ENCODE measurements around the gene MYO1C.
A peak's percentile ranks its signal among the peaks of the same experiment; 100 is the strongest.
"Not testable (repeated sequence)": the region's sequence is repeated elsewhere in the genome, so short reads cannot be mapped to it uniquely, and the experiment has no call there.

MYO1C gene

GRCh38 chr17:1455797-1456599 is 36.5 kb downstream of the MYO1C start, which contains the start of gene CRK:
Gene CRK (minus strand): TSS chr17:1456232. CDS start chr17:1456117, 115 bp downstream.
- Histone ChIP-seq H3K27ac (ENCODE audit: low read depth, low read length) (peak within 1 kb of the TSS; percentile 87), H3K4ac (ENCODE audit: low read depth, low read length) (peak within 1 kb of the TSS; percentile 96), H2BK12ac (ENCODE audit: low read length) (peak within 1 kb of the TSS; percentile 19), H2BK5ac (ENCODE audit: low read depth, low read length, poor library complexity) (peak within 1 kb of the TSS; percentile 95), H3K14ac (ENCODE audit: low read length) (peak within 1 kb of the TSS; percentile 96), H4K91ac (ENCODE audit: low read depth, low read length) (peak within 1 kb of the TSS; percentile 92), H3K27me3 (ENCODE audit: insufficient read depth, low read length) (no peaks in the 10 kb centered on the region), H3K36me3 (ENCODE audit: control insufficient read depth in 1 of 2, insufficient read depth in 2 of 2, low read length in 2 of 2) (peaks cover 4 to 5% of the 10 kb centered on the region in 2 experiments), H3K4me1 (ENCODE audit: control insufficient read depth in 1 of 2, insufficient read depth in 2 of 2, low read length in 2 of 2) (peaks cover 9 to 10% of the 10 kb centered on the region in 2 experiments), H4K8ac (ENCODE audit: low read depth, low read length) (peak within 1 kb of the TSS; percentile 93), H3K9ac (ENCODE audit: low read length) (peak within 1 kb of the TSS; percentile 89), H2AK5ac (ENCODE audit: low read length) (peak within 1 kb of the TSS; percentile 93), H3K4me3 (ENCODE audit: low read depth, low read length) (peak within 1 kb of the TSS; percentile 98), H3K9me3 (ENCODE audit: insufficient read depth, low read depth, low read length) (peaks cover 2% of the 10 kb centered on the region), H2AFZ (ENCODE audit: insufficient read depth, low read length, poor library complexity) (peak within 1 kb of the TSS; percentile 85), H3K4me2 (ENCODE audit: low read length) (peak within 1 kb of the TSS; percentile 89), H3K18ac (ENCODE audit: low read length) (peak within 1 kb of the TSS; percentile 92), H4K12ac (ENCODE audit: low read depth, low read length) (peak within 1 kb of the TSS; percentile 93), H3K79me2 (ENCODE audit: control insufficient read depth, insufficient read depth, low read length, poor library complexity) (peaks cover 27% of the 10 kb centered on the region), H3K23ac (ENCODE audit: low read length) (no peak within 1 kb of the TSS), H3K79me1 (ENCODE audit: low read length) (peaks cover 10% of the 10 kb centered on the region), H2BK120ac (ENCODE audit: insufficient read depth, low read length, poor library complexity) (peak within 1 kb of the TSS; percentile 75)
- peak; percentile 97 to 99 for DNase-seq
- WGBS (ENCODE audit: extremely low coverage, insufficient coverage, insufficient read length) = no CpG with 5 or more reads among the region's 93 CpGs

- peak; percentile 70 to 81 for DNase-seq
- H3K23ac ChIP-seq (ENCODE audit: low read length) = no peak overlapping the region
- H3K14ac ChIP-seq (ENCODE audit: low read length) = peak overlapping the region; percentile 96
- peak overlapping the region; percentile 93 for H4K8ac ChIP-seq (ENCODE audit: low read depth, low read length)
- H3K36me3 ChIP-seq (ENCODE audit: control insufficient read depth in 1 of 2, insufficient read depth in 2 of 2, low read length in 2 of 2) = peaks cover 4 to 5% of the 10 kb centered on the region in 2 experiments
- H3K4me1 ChIP-seq (ENCODE audit: control insufficient read depth in 1 of 2, insufficient read depth in 2 of 2, low read length in 2 of 2) = peaks cover 9 to 10% of the 10 kb centered on the region in 2 experiments
- peak overlapping the region; percentile 75 for H2BK120ac ChIP-seq (ENCODE audit: insufficient read depth, low read length, poor library complexity)
- H3K27me3 ChIP-seq (ENCODE audit: insufficient read depth, low read length) = no peaks in the 10 kb centered on the region
- peak overlapping the region; percentile 63 for H3K18ac ChIP-seq (ENCODE audit: low read length)
- peaks cover 10% of the 10 kb centered on the region for H3K79me1 ChIP-seq (ENCODE audit: low read length)
- H3K9me3 ChIP-seq (ENCODE audit: insufficient read depth, low read depth, low read length) = peaks cover 2% of the 10 kb centered on the region
- H2BK5ac ChIP-seq (ENCODE audit: low read depth, low read length, poor library complexity) = peak overlapping the region; percentile 95
- peak overlapping the region; percentile 93 for H4K12ac ChIP-seq (ENCODE audit: low read depth, low read length)
- no CpG with 5 or more reads among the region's 31 CpGs for WGBS (ENCODE audit: extremely low coverage, insufficient coverage, insufficient read length)
- peak overlapping the region; percentile 93 for H2AK5ac ChIP-seq (ENCODE audit: low read length)
- H2BK12ac ChIP-seq (ENCODE audit: low read length) = no peak overlapping the region
- peaks cover 27% of the 10 kb centered on the region for H3K79me2 ChIP-seq (ENCODE audit: control insufficient read depth, insufficient read depth, low read length, poor library complexity)
- H3K9ac ChIP-seq (ENCODE audit: low read length) = peak overlapping the region; percentile 89
- peak overlapping the region; percentile 89 for H3K4me2 ChIP-seq (ENCODE audit: low read length)
- peak overlapping the region; percentile 96 for H3K4ac ChIP-seq (ENCODE audit: low read depth, low read length)
- H3K27ac ChIP-seq (ENCODE audit: low read depth, low read length) = peak overlapping the region; percentile 87
- H3K4me3 ChIP-seq (ENCODE audit: low read depth, low read length) = peak overlapping the region; percentile 98
- H4K91ac ChIP-seq (ENCODE audit: low read depth, low read length) = peak overlapping the region; percentile 92
- H2AFZ ChIP-seq (ENCODE audit: insufficient read depth, low read length, poor library complexity) = peak overlapping the region; percentile 85
Observed at GRCh38 chr17:1455291-1455796, 37.1 kb downstream of the MYO1C start.

GRCh38 chr17:1454541-1454940 is 37.9 kb downstream of the MYO1C start:
- no peak overlapping the region for H2BK12ac ChIP-seq (ENCODE audit: low read length)
- no peaks in the 10 kb centered on the region for H3K27me3 ChIP-seq (ENCODE audit: insufficient read depth, low read length)
- H3K79me1 ChIP-seq (ENCODE audit: low read length) = peaks cover 10% of the 10 kb centered on the region
- DNase-seq = no peak
- no peak overlapping the region for H2BK120ac ChIP-seq (ENCODE audit: insufficient read depth, low read length, poor library complexity)
- no peak overlapping the region for H3K18ac ChIP-seq (ENCODE audit: low read length)
- no peak overlapping the region for H3K27ac ChIP-seq (ENCODE audit: low read depth, low read length)
- no peak overlapping the region for H2AFZ ChIP-seq (ENCODE audit: insufficient read depth, low read length, poor library complexity)
- no peak overlapping the region for H2AK5ac ChIP-seq (ENCODE audit: low read length)
- no CpG with 5 or more reads among the region's 9 CpGs for WGBS (ENCODE audit: extremely low coverage, insufficient coverage, insufficient read length)
- H3K4ac ChIP-seq (ENCODE audit: low read depth, low read length) = peak overlapping the region; percentile 99
- peaks cover 9 to 12% of the 10 kb centered on the region in 2 experiments for H3K4me1 ChIP-seq (ENCODE audit: control insufficient read depth in 1 of 2, insufficient read depth in 2 of 2, low read length in 2 of 2)
- H4K12ac ChIP-seq (ENCODE audit: low read depth, low read length) = no peak overlapping the region
- no peak overlapping the region for H4K8ac ChIP-seq (ENCODE audit: low read depth, low read length)
- no peak overlapping the region for H3K23ac ChIP-seq (ENCODE audit: low read length)
- H3K79me2 ChIP-seq (ENCODE audit: control insufficient read depth, insufficient read depth, low read length, poor library complexity) = peaks cover 29% of the 10 kb centered on the region
- no peak overlapping the region for H3K14ac ChIP-seq (ENCODE audit: low read length)
- H3K9ac ChIP-seq (ENCODE audit: low read length) = peak overlapping the region; percentile 73
- H2BK5ac ChIP-seq (ENCODE audit: low read depth, low read length, poor library complexity) = no peak overlapping the region
- H3K36me3 ChIP-seq (ENCODE audit: control insufficient read depth in 1 of 2, insufficient read depth in 2 of 2, low read length in 2 of 2) = peaks cover 5 to 6% of the 10 kb centered on the region in 2 experiments
- no peak overlapping the region for H4K91ac ChIP-seq (ENCODE audit: low read depth, low read length)
- H3K4me3 ChIP-seq (ENCODE audit: low read depth, low read length) = no peak overlapping the region
- peaks cover 2% of the 10 kb centered on the region for H3K9me3 ChIP-seq (ENCODE audit: insufficient read depth, low read depth, low read length)
- peak overlapping the region; percentile 89 for H3K4me2 ChIP-seq (ENCODE audit: low read length)

GRCh38 chr17:1453694-1454093 is 38.8 kb downstream of the MYO1C start:
- not testable (repeated sequence) for H2AFZ ChIP-seq (ENCODE audit: insufficient read depth, low read length, poor library complexity); H2AK5ac ChIP-seq (ENCODE audit: low read length); H4K91ac ChIP-seq (ENCODE audit: low read depth, low read length); H3K27ac ChIP-seq (ENCODE audit: low read depth, low read length); H3K18ac ChIP-seq (ENCODE audit: low read length); H4K8ac ChIP-seq (ENCODE audit: low read depth, low read length); H4K12ac ChIP-seq (ENCODE audit: low read depth, low read length); H2BK5ac ChIP-seq (ENCODE audit: low read depth, low read length, poor library complexity); H2BK12ac ChIP-seq (ENCODE audit: low read length); H3K9me3 ChIP-seq (ENCODE audit: insufficient read depth, low read depth, low read length); H3K27me3 ChIP-seq (ENCODE audit: insufficient read depth, low read length); H3K9ac ChIP-seq (ENCODE audit: low read length); H3K4me2 ChIP-seq (ENCODE audit: low read length); H3K4me3 ChIP-seq (ENCODE audit: low read depth, low read length); H3K23ac ChIP-seq (ENCODE audit: low read length); H3K14ac ChIP-seq (ENCODE audit: low read length); DNase-seq; H2BK120ac ChIP-seq (ENCODE audit: insufficient read depth, low read length, poor library complexity)
- Histone ChIP-seq H3K79me2 (ENCODE audit: control insufficient read depth, insufficient read depth, low read length, poor library complexity) (peaks cover 35% of the 10 kb centered on the region), H3K36me3 (ENCODE audit: control insufficient read depth in 1 of 2, insufficient read depth in 2 of 2, low read length in 2 of 2) (peaks cover 8 to 12% of the 10 kb centered on the region in 2 experiments), H3K4me1 (ENCODE audit: control insufficient read depth in 1 of 2, insufficient read depth in 2 of 2, low read length in 2 of 2) (peaks cover 9 to 12% of the 10 kb centered on the region in 2 experiments), H3K4ac (ENCODE audit: low read depth, low read length) (peak overlapping the region; percentile 89), H3K79me1 (ENCODE audit: low read length) (peaks cover 10% of the 10 kb centered on the region)
- WGBS (ENCODE audit: extremely low coverage, insufficient coverage, insufficient read length) = no CpG with 5 or more reads among the region's 11 CpGs
